B cell (primary cell): ENCODE measurements around the gene TBKBP1. TPM values are rescaled to one million over a fixed set of nuclear protein-coding genes. Genes with fewer than 3 reads are reported as not detected.

Source experiments
- ATAC-seq: fragments of 200-7000 bp; cut with Tn5 transposase; one replicate; pipeline ENCODE4 v1.10.0; 2021; ENCODE audit warnings: low read depth, mild to moderate bottlenecking, moderate number of reproducible peaks, moderate library complexity
- CTCF ChIA-PET: fragments of 350-600 bp; sonication (Branson Sonifier 250); formaldehyde crosslinking; loops from one replicate; lab custom pipeline; 2021; ENCODE audit warnings: antibody characterized with exemption, inconsistent platforms; lab: Charles Lee
- POLR2A ChIA-PET: fragments of 350-600 bp; sonication (Branson Sonifier 250); formaldehyde crosslinking; loops from one replicate; lab custom pipeline; 2021; ENCODE audit warnings: antibody characterized with exemption; lab: Charles Lee
- DNase-seq: peaks from one replicate; pipeline ENCODE4 v3.0.0; 2013
- H2AFZ ChIP-seq: 2 replicates; pipeline ENCODE4 v1.6.1; 2012; ENCODE audit warnings: mild to moderate bottlenecking, low read depth, low read length; ENCODE audit not compliant: insufficient read depth, poor library complexity, severe bottlenecking
- H3K27ac ChIP-seq, 2 donors: 1 replicate in 1 of 2; 2 replicates in 1 of 2; pipeline ENCODE4 v1.5.1; 2012 to 2013; ENCODE audit warnings: low read length in 2 of 2, mild to moderate bottlenecking in 2 of 2, moderate library complexity in 1 of 2
- H3K27me3 ChIP-seq, 4 experiments: fragments of 200-600 bp in 1 of 4; sonication (generic) in 1 of 4; replicated peaks in 1 of 4; 1 replicate in 2 of 4; 2 replicates in 2 of 4; pipeline versions ENCODE4 v1.6.1 to v1.7.0; 2013 to 2016; ENCODE audit warnings: low read length in 3 of 4, mild to moderate bottlenecking in 2 of 4, mixed read lengths in 1 of 4, moderate library complexity in 1 of 4; ENCODE audit not compliant: insufficient read depth in 4 of 4, control insufficient read depth in 3 of 4; ENCODE audit errors: control extremely low read depth in 1 of 4
- H3K36me3 ChIP-seq, 2 experiments: replicated peaks in 1 of 2; 1 replicate in 1 of 2; 2 replicates in 1 of 2; pipeline versions ENCODE4 v1.6.1 to v1.7.1; 2013; ENCODE audit warnings: low read length in 1 of 2; ENCODE audit not compliant: insufficient read depth in 2 of 2, control insufficient read depth in 1 of 2; ENCODE audit errors: control extremely low read depth in 1 of 2, extremely low read depth in 1 of 2
- H3K4me1 ChIP-seq, 2 donors: fragments of 200-600 bp in 1 of 2; sonication (generic) in 1 of 2; 1 replicate in 1 of 2; 2 replicates in 1 of 2; pipeline versions ENCODE4 v1.5.1 to v1.6.1; 2013 to 2017; ENCODE audit warnings: low read length in 2 of 2; ENCODE audit not compliant: control insufficient read depth in 2 of 2, insufficient read depth in 2 of 2
- H3K4me2 ChIP-seq: replicated peaks from 2 replicates; pipeline ENCODE3; 2012; ENCODE audit warnings: mild to moderate bottlenecking, low read depth, low read length; ENCODE audit not compliant: poor library complexity, severe bottlenecking
- H3K4me3 ChIP-seq, 5 experiments: fragments of 200-600 bp in 1 of 5; sonication (generic) in 1 of 5; 1 replicate in 3 of 5; 2 replicates in 2 of 5; pipeline versions ENCODE4 v1.5.1 to v1.7.0; 2011 to 2016; ENCODE audit warnings: low read length in 4 of 5, mild to moderate bottlenecking in 4 of 5, low read depth in 2 of 5, control low read depth in 1 of 5, moderate library complexity in 1 of 5; ENCODE audit not compliant: insufficient read depth in 1 of 5; ENCODE audit errors: control extremely low read depth in 1 of 5, extremely low read depth in 1 of 5
- H3K79me2 ChIP-seq: fragments of 200-600 bp; sonication (generic); one replicate; pipeline ENCODE4 v1.6.0; 2016; ENCODE audit warnings: low read length; ENCODE audit not compliant: control insufficient read depth, insufficient read depth
- H3K9ac ChIP-seq: fragments of 200-600 bp; sonication (generic); 2 replicates; pipeline ENCODE4 v1.6.1; 2017; ENCODE audit warnings: mild to moderate bottlenecking, low read length, moderate library complexity
- H3K9me3 ChIP-seq, 3 donors: one replicate each; pipeline versions ENCODE4 v1.6.1 to v1.7.1; 2013; ENCODE audit warnings: low read length in 2 of 3; ENCODE audit not compliant: control insufficient read depth in 2 of 3, insufficient read depth in 1 of 3; ENCODE audit errors: control extremely low read depth in 1 of 3
- H4K20me1 ChIP-seq: 2 replicates; pipeline ENCODE4 v1.6.0; 2012; ENCODE audit warnings: mild to moderate bottlenecking, low read length; ENCODE audit not compliant: insufficient read depth, control insufficient read depth, poor library complexity, severe bottlenecking
- H3K27ac Mint-ChIP-seq: one replicate; pipeline ENCODE4 v1.8.0; 2021; ENCODE audit warnings: mixed read lengths
- H3K27me3 Mint-ChIP-seq: one replicate; pipeline ENCODE4 v1.8.0; 2021; ENCODE audit warnings: mixed read lengths
- H3K4me1 Mint-ChIP-seq: one replicate; pipeline ENCODE4 v1.8.0; 2021; ENCODE audit warnings: mixed read lengths
- H3K4me3 Mint-ChIP-seq: one replicate; pipeline ENCODE4 v1.8.0; 2021; ENCODE audit warnings: mixed read lengths
- H3K9me3 Mint-ChIP-seq: one replicate; pipeline ENCODE4 v1.8.0; 2022; ENCODE audit warnings: mixed read lengths; ENCODE audit not compliant: insufficient read depth
- CTCF ChIP-seq: fragments of 200-600 bp; IDR thresholded peaks from one replicate; pipeline ENCODE4 v1.8.0; 2022; ENCODE audit warnings: antibody characterized with exemption, mild to moderate bottlenecking
- EZH2 ChIP-seq: IDR thresholded peaks from 2 replicates; pipeline ENCODE4 v1.6.1; 2012; ENCODE audit warnings: borderline replicate concordance, low read depth, mild to moderate bottlenecking, moderate library complexity, low read length; ENCODE audit not compliant: insufficient read depth, poor library complexity, severe bottlenecking
- WGBS: methylation state at CpG from one replicate; pipeline ENCODE4 v1.1.5; 2013; ENCODE audit warnings: missing lambda C conversion rate; ENCODE audit not compliant: insufficient coverage; 5-methylcytosine and 5-hydroxymethylcytosine counted together
- intact Hi-C: fragments of 100-400 bp; cut with micrococcal nuclease; formaldehyde crosslinking; loops from one replicate; pipeline ENCODE4 v1.10.0; 2022
- polyA plus RNA-seq: library from polyadenylated mRNA; depleted of rRNA; stranded (reverse); fragments of >200 nt; gene quantifications from 2 replicates; pipeline ENCODE4 v1.2.3, GENCODE V29; 2012
- total RNA-seq, 2 donors: library from RNA; stranded (reverse); fragments of 120-200 nt in 1 of 2; gene quantifications; 1 replicate in 1 of 2; 2 replicates in 1 of 2; pipeline versions ENCODE4 v1.2.3 to v1.2.4, GENCODE V29; 2013 to 2022

TBKBP1 gene
- total and polyA plus RNA-seq, 2 donors (not counting 1 experiment from before 2014, with no cell fraction given): 6.6 to 8.4 TPM

DNA sequence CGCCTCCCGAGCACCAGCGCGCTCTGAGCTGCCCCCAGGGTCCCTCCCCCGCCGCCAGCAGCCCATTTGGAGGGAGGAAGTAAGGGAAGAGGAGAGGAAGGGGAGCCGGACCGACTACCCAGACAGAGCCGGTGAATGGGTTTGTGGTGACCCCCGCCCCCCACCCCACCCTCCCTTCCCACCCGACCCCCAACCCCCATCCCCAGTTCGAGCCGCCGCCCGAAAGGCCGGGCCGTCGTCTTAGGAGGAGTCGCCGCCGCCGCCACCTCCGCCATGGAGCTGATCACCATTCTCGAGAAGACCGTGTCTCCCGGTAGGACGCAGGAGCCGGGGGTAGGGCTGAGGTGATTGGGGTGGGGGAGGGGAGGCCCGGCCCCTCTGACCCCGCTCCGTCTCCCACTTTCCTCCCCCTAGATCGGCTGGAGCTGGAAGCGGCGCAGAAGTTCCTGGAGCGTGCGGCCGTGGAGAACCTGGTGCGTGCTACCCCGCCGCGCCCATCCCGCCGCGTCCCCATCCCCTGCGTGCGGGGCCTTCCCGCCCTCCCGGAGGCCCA lies 43.9 kb upstream of the TBKBP1 start:
- Mint-ChIP-seq H3K4me3 (peak overlapping the region; percentile 98), H3K27ac (peak overlapping the region; percentile 98), H3K27me3 (no peaks in the 10 kb centered on the region), H3K9me3 (no peaks in the 10 kb centered on the region), H3K4me1 (peaks cover 48% of the 10 kb centered on the region)
- H3K4me2 ChIP-seq: peak overlapping the region; percentile 86
- peaks cover 5 to 33% of the 10 kb centered on the region in 2 experiments for H3K36me3 ChIP-seq
- peak overlapping the region; percentile 80 for H3K9ac ChIP-seq
- peak overlapping the region; percentile 95 for H2AFZ ChIP-seq
- no peaks in the 10 kb centered on the region for H3K27me3 ChIP-seq
- CTCF ChIA-PET: interaction anchor here (0.5 to 11.8 kb wide), 5 partner anchors 14 to 92 kb away, joined by 3 to 108 read pairs (median 3); no protein-coding TSS in a partner anchor
- peak; percentile 4 for ATAC-seq
- peaks cover 26% of the 10 kb centered on the region for H4K20me1 ChIP-seq
- intact Hi-C loops: loop anchor here (1.0 to 2.0 kb wide), 5 partner anchors 10 to 246 kb away; partner anchors contain the start of genes SP2 and TBX21
- TF ChIP-seq EZH2: no peak
- TF ChIP-seq CTCF: no peak
- DNase-seq: peak; percentile 86
- POLR2A ChIA-PET: interaction anchor here (0.5 to 2.6 kb wide), 18 partner anchors 9 to 1542 kb away, joined by 3 to 39 read pairs (median 4); partner anchors contain the start of genes EFCAB13, SCRN2 and SP2
- 0% methylated on average over 17 of the region's 48 CpGs for WGBS
- peak overlapping the region; percentile 46 to 76 for H3K27ac ChIP-seq
- H3K79me2 ChIP-seq: peaks cover 54% of the 10 kb centered on the region
- peaks cover 32% of the 10 kb centered on the region in 2 donors for H3K4me1 ChIP-seq
- peak overlapping the region in 4 of 5 experiments; percentile 76 to 93 (median 86) for H3K4me3 ChIP-seq
- no peaks in the 10 kb centered on the region for H3K9me3 ChIP-seq
